Psoas muscle (tissue), 8 donors: Measurements from ENCODE around the gene MYO5C. TPM values are rescaled to one million over a fixed set of nuclear protein-coding genes. Genes with fewer than 3 reads are reported as not detected.
A peak's percentile ranks its signal among the peaks of the same experiment; 100 is the strongest.

ENCODE experiments used
- ATAC-seq, 4 donors: fragments of 200-7000 bp; cut with Tn5 transposase; one replicate each; pipeline ENCODE4 v1.9.1; 2020; ENCODE audit warnings: moderate library complexity in 3 of 4, mild to moderate bottlenecking in 2 of 4
- DNase-seq, 2 donors: peaks; one replicate each; pipeline ENCODE4 v3.0.0-alpha.2; 2020
- H3K27ac ChIP-seq: fragments of 200-600 bp; one replicate; pipeline ENCODE4 v1.8.0; 2022
- H3K27me3 ChIP-seq, 3 donors: fragments of 200-600 bp in 1 of 3; one replicate each; pipeline versions ENCODE4 v1.6.1 to v1.8.0; 2013 to 2022; ENCODE audit warnings: low read length in 2 of 3, mild to moderate bottlenecking in 2 of 3, moderate library complexity in 1 of 3; ENCODE audit not compliant: insufficient read depth in 3 of 3
- H3K36me3 ChIP-seq, 2 donors: fragments of 200-600 bp in 1 of 2; one replicate each; pipeline versions ENCODE4 v1.6.1 to v1.8.0; 2013 to 2022; ENCODE audit warnings: low read depth in 1 of 2, mild to moderate bottlenecking in 1 of 2, moderate library complexity in 1 of 2; ENCODE audit not compliant: insufficient read depth in 1 of 2
- H3K4me1 ChIP-seq: fragments of 200-600 bp; one replicate; pipeline ENCODE4 v1.8.0; 2022
- H3K4me3 ChIP-seq: fragments of 200-600 bp; one replicate; pipeline ENCODE4 v1.8.0; 2022; ENCODE audit warnings: mild to moderate bottlenecking
- H3K9me3 ChIP-seq: fragments of 200-600 bp; one replicate; pipeline ENCODE4 v1.8.0; 2022
- WGBS, 3 donors: extraction: QIAGEN DNeasy Blood & Tissue Kit; methylation state at CpG; one replicate each; pipeline versions ENCODE4 v1.1.6 to v1.1.7; 2013; 5-methylcytosine and 5-hydroxymethylcytosine counted together
- intact Hi-C, 2 donors: fragments of 100-400 bp; cut with DNase I; formaldehyde crosslinking; loops; one replicate each; pipeline versions ENCODE4 v1.11.0 to v1.14.2; 2022
- long read RNA-seq, 2 donors: library from polyadenylated mRNA; unstranded; transcript quantifications; one replicate each; pipeline ENCODE4 v2.0.0, GENCODE V29; 2021
- polyA plus RNA-seq, 3 donors: library from polyadenylated mRNA; stranded (reverse); fragments of 200-250 nt; gene quantifications; one replicate each; pipeline ENCODE4 v1.2.3, GENCODE V29; 2013
- total RNA-seq, 4 donors: library from RNA; stranded (reverse); fragmentation: NEBNext Ultra II Directional in 2 of 4; extraction: Animal tissue kit (Norgen Biotek cat#: 25700) in 2 of 4; gene quantifications; one replicate each; pipeline versions ENCODE4 v1.2.1 to v1.2.4, GENCODE V29; 2021 to 2023
- TF ChIP-seq, protein P1 (sequence below): fragments of 200-600 bp; IDR thresholded peaks from one replicate; pipeline ENCODE4 v1.8.0; 2022; ENCODE audit warnings: antibody characterized with exemption
- donor health status: healthy with polysubstance abuse.
- donor health status: DM: no; HTN: no; CAD: no; lungs with moderate emphysema.
- donor health status: Bipolar disorder and iron deficiency.
- donor health status: healthy.
- donor health status: DM: yes; HTN: yes; CAD: no.
- donor health status: DM: no; HTN: no; CAD: no.
- donor health status: DM: no; HTN: no; CAD: no.
- donor health status: DM: yes; HTN: yes; CAD: no.

The MYO5C gene, protein sequence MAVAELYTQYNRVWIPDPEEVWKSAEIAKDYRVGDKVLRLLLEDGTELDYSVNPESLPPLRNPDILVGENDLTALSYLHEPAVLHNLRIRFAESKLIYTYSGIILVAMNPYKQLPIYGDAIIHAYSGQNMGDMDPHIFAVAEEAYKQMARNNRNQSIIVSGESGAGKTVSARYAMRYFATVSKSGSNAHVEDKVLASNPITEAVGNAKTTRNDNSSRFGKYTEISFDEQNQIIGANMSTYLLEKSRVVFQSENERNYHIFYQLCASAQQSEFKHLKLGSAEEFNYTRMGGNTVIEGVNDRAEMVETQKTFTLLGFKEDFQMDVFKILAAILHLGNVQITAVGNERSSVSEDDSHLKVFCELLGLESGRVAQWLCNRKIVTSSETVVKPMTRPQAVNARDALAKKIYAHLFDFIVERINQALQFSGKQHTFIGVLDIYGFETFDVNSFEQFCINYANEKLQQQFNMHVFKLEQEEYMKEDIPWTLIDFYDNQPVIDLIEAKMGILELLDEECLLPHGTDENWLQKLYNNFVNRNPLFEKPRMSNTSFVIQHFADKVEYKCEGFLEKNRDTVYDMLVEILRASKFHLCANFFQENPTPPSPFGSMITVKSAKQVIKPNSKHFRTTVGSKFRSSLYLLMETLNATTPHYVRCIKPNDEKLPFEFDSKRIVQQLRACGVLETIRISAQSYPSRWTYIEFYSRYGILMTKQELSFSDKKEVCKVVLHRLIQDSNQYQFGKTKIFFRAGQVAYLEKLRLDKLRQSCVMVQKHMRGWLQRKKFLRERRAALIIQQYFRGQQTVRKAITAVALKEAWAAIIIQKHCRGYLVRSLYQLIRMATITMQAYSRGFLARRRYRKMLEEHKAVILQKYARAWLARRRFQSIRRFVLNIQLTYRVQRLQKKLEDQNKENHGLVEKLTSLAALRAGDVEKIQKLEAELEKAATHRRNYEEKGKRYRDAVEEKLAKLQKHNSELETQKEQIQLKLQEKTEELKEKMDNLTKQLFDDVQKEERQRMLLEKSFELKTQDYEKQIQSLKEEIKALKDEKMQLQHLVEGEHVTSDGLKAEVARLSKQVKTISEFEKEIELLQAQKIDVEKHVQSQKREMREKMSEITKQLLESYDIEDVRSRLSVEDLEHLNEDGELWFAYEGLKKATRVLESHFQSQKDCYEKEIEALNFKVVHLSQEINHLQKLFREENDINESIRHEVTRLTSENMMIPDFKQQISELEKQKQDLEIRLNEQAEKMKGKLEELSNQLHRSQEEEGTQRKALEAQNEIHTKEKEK (N-terminal part only)
- total RNA-seq (1 to 10 TPM; 1.2 to 3.0 (median 2.2) TPM), polyA plus RNA-seq (under 1 TPM; 0.53 to 0.77 (median 0.75) TPM)
- long read RNA-seq, donor 1, partial matches to known transcripts, result 2 of 2 reads
- long read RNA-seq, donor 1, other reads (novel, unspliced or antisense), result 0 of 2 reads
- long read RNA-seq, donor 2, partial matches to known transcripts, result 1 of 1 reads
- long read RNA-seq, donor 2, other reads (novel, unspliced or antisense), result 0 of 1 reads

DNA sequence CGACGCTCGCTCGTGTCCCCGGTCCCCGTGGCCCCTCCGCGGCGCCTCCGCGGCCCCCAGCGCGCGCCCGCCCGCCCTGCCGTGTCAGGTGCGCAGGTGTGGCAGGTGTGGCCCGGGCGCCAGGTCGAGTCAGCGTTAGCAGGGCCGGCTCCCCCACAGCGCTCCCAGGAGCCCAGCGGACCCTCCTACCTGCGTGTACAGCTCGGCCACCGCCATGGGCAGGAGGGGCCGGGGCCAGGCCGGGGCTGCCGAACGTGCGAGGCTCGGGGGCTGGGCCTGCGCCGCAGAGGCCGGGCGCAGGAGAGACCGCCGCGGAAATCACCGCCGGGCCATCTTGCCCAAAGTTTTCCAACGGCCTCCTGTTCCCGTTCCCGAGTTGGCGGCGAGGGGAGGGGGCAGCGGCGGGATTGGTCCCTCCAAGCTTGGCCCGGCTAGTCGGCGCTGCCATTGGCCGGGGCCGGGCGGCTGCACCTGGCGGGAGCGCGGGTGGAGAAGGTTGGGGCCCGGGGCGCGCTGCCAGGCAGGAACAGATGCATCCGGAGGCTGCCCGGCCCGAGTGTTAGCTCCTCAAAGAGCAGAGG, at the start of gene MYO5C:
Gene MYO5C (minus strand): TSS at position 384 of the 581 bp plus-strand sequence. CDS start 168 bp downstream, at position 216.
- Histone ChIP-seq H3K27ac (peak within 1 kb of the TSS; percentile 23), H3K4me3 (peak within 1 kb of the TSS; percentile 77), H3K9me3 (no peaks in the 10 kb centered on the region), H3K36me3 (no peaks in the 10 kb centered on the region), H3K27me3 (peaks cover 0 to 12% (median 2%) of the 10 kb centered on the region in 3 donors), H3K4me1 (no peaks in the 10 kb centered on the region)
- intact Hi-C loops, result no loop called here
- DNase-seq (peak; percentile 70 to 86), ATAC-seq (peak; percentile 91 to 97 (median 96))
- TF ChIP-seq, protein P1, sequence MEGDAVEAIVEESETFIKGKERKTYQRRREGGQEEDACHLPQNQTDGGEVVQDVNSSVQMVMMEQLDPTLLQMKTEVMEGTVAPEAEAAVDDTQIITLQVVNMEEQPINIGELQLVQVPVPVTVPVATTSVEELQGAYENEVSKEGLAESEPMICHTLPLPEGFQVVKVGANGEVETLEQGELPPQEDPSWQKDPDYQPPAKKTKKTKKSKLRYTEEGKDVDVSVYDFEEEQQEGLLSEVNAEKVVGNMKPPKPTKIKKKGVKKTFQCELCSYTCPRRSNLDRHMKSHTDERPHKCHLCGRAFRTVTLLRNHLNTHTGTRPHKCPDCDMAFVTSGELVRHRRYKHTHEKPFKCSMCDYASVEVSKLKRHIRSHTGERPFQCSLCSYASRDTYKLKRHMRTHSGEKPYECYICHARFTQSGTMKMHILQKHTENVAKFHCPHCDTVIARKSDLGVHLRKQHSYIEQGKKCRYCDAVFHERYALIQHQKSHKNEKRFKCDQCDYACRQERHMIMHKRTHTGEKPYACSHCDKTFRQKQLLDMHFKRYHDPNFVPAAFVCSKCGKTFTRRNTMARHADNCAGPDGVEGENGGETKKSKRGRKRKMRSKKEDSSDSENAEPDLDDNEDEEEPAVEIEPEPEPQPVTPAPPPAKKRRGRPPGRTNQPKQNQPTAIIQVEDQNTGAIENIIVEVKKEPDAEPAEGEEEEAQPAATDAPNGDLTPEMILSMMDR, result no peak
- WGBS, 3 donors, result 0 to 1% (median 0%) methylated on average over 38 to 65 of the region's 65 CpGs

DNA sequence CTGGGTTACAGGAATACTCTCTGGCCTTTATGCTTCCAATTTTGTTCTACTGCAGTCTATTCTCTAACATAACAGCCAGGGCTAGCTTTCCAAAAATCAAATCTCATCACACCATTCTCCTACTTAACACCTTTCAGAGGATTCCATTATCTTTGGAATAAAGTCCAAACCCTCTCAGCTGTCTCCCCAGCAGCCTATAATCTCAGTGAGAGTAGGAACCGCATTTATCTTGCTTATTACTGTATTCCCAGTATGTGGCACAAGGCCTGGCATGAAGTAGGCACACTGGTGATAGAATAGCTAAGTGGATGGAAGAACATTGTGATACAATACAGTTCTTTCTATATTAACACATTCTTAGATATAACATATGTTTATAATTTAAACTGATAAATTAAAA, 49.0 kb upstream of the MYO5C start:
- H3K36me3 ChIP-seq, result peaks cover 0 to 30% of the 10 kb centered on the region in 2 donors
- H3K27ac ChIP-seq, result no peak overlapping the region
- no peaks in the 10 kb centered on the region for H3K9me3 ChIP-seq
- intact Hi-C loops, result no loop called here
- no peaks in the 10 kb centered on the region for H3K27me3 ChIP-seq
- TF ChIP-seq, protein P1, result no peak
- peaks cover 9% of the 10 kb centered on the region for H3K4me1 ChIP-seq
- ATAC-seq, result no peak
- no peak for DNase-seq
- WGBS, 3 donors, result 90 to 93% (median 92%) methylated on average over 1 of the region's 1 CpG
- no peak overlapping the region for H3K4me3 ChIP-seq

DNA sequence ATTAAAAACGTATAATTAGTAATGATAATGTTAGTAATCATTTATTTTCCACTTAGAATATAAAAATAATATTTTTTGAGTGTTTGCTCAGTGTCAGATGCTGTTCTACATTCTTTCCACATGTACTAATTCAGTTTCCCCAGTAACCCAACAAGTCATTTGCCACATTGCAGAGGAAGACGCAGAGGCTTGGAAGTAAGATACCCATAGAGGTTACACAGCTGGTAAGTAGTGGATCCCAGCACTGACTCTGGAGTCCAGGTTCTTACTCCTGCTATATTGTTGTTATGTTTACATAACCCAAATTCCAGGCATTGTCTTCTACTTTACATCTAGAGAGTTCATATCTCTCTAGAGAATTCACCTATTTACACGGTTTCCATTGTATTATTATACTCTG, 48.2 kb upstream of the MYO5C start:
- intact Hi-C loops, result no loop called here
- Histone ChIP-seq H3K4me1 (peaks cover 2% of the 10 kb centered on the region), H3K27ac (no peak overlapping the region), H3K36me3 (peaks cover 0 to 33% of the 10 kb centered on the region in 2 donors), H3K27me3 (no peaks in the 10 kb centered on the region), H3K9me3 (no peaks in the 10 kb centered on the region), H3K4me3 (no peak overlapping the region)
- no peak for DNase-seq
- TF ChIP-seq, protein P1, result no peak
- WGBS, 3 donors, result 65 to 82% (median 76%) methylated on average over 3 of the region's 3 CpGs
- ATAC-seq, result no peak

DNA sequence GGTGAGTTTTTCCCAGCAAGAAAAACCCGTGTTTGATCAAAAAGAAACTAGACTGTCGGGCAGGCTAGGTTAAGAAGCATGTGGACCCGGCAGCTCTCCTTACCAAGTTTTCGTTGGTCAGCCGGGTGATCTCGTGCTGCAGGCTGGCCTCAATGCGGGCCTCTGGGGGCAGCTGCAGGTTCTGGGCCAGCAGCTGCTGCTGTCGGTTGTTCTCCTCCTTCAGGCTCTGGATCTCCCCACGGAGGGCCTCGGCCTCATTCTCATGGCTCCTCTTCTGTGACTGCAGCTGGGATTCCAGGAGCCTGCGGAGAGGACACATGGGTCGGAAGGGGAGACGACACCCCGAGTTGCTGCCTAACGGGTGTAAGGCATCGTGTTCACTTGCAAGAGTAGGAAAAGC, 44.5 kb upstream of the MYO5C start:
- TF ChIP-seq, protein P1, result no peak
- Histone ChIP-seq H3K4me1 (peaks cover 6% of the 10 kb centered on the region), H3K27me3 (no peaks in the 10 kb centered on the region), H3K36me3 (peaks cover 0 to 27% of the 10 kb centered on the region in 2 donors), H3K9me3 (no peaks in the 10 kb centered on the region), H3K4me3 (no peak overlapping the region), H3K27ac (peak overlapping the region; percentile 56)
- ATAC-seq (peak; percentile 65 to 79 (median 72)), DNase-seq (peak; percentile 17 to 64)
- 40 to 60% (median 42%) methylated on average over 16 of the region's 16 CpGs for WGBS, 3 donors
- intact Hi-C loops, result no loop called here
